ENCODE measurements around the gene KCNK18. TPM values are rescaled to one million over a fixed set of nuclear protein-coding genes. Genes with fewer than 3 reads are reported as not detected.

Gene KCNK18
- total and polyA plus RNA-seq, 2 of the 8 experiments (the other 6 are each of a cell fraction or from before 2014, with no cell fraction given): not detected

DNA sequence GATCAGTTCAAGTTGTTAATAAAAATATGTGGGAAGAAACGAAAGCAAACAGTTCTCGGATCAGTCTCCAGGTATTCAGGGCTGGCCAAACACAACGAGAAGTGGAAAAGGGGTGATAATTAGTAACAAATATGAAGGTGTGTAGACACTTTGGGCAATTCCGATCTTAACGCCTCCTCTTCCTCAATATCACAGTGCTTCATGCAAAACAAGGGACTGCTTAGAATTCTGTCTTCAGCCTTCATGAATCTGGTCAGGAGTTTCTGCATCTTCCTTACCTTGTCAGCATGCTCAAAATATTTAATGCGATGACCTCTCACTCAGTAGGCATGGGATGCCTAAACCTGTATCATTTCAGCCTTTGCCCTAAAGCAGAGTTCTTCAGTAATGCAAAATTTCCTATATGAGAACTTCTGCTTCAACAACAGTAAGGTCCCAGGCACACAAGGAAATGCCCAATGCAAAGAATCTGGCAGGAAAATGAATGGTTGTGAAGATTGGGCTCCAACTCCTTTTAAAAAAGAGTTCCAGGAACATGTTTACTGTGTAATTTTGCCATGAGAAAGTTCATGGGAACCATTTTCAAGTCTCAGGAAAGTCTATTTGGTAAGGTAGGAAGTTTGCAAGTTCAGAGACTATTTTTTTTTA, 35.8 kb upstream of the KCNK18 start:
- Histone ChIP-seq H2BK15ac (ENCODE audit: low read length) (no peak overlapping the region), H3K79me1 (ENCODE audit: low read depth, low read length) (no peaks in the 10 kb centered on the region), H3K9me3 (ENCODE audit: insufficient read depth in 2 of 2, low read depth in 1 of 2, low read length in 1 of 2) (no peaks in the 10 kb centered on the region), H3K4me2 (ENCODE audit: insufficient read depth in 1 of 2, low read depth in 2 of 2, low read length in 2 of 2) (no peak overlapping the region; a peak in 1 of 4 replicates), H3K14ac (ENCODE audit: insufficient read length) (no peak overlapping the region), H3K9ac (replicated peaks in 1 of 4; ENCODE audit: extremely low read depth in 1 of 4, low read depth in 3 of 4, low read length in 3 of 4) (no peak overlapping the region), H2BK12ac (ENCODE audit: low read depth, low read length) (no peak overlapping the region), H3K4me1 (replicated peaks in 1 of 4; ENCODE audit: control insufficient read depth in 3 of 4, insufficient read depth in 4 of 4, low read length in 3 of 4) (peaks cover 10 to 28% (median 11%) of the 10 kb centered on the region in 4 experiments), H4K91ac (replicated peaks; ENCODE audit: insufficient read length, low read length) (no peak overlapping the region), H2BK120ac (replicated peaks; ENCODE audit: low read depth, low read length) (no peak overlapping the region), H2AK5ac (ENCODE audit: low read depth, low read length) (no peak overlapping the region), H3K56ac (replicated peaks; ENCODE audit: insufficient read length, low read depth, low read length) (no peak overlapping the region), H3K27me3 (replicated peaks in 1 of 4; ENCODE audit: control insufficient read depth in 3 of 4, extremely low read depth in 1 of 4, insufficient read depth in 3 of 4, low read length in 3 of 4) (peaks cover 79 to 97% (median 92%) of the 10 kb centered on the region in 4 experiments), H3K23ac (ENCODE audit: insufficient read length) (no peak overlapping the region), H3K4me3 (ENCODE audit: extremely low read depth in 1 of 4, insufficient read depth in 2 of 4, low read depth in 3 of 4, low read length in 4 of 4) (no peak overlapping the region), H3K27ac (ENCODE audit: low read depth, low read length) (no peak overlapping the region), H4K8ac (ENCODE audit: extremely low read depth, insufficient read depth, low read length) (no peak overlapping the region), H3K4ac (replicated peaks; ENCODE audit: insufficient read length, low read depth, low read length) (no peak overlapping the region), H2AFZ (ENCODE audit: low read length) (no peak overlapping the region), H3K79me2 (ENCODE audit: control insufficient read depth in 1 of 2, insufficient read depth in 2 of 2, low read length in 2 of 2) (no peaks in the 10 kb centered on the region), H3K18ac (ENCODE audit: extremely low read depth, low read length) (no peak overlapping the region), H2BK5ac (ENCODE audit: low read depth, low read length) (no peak overlapping the region), H3K36me3 (ENCODE audit: control insufficient read depth in 2 of 4, insufficient read depth in 4 of 4, low read length in 3 of 4) (no peaks in the 10 kb centered on the region), H3K23me2 (ENCODE audit: low read depth, low read length) (peaks cover 2% of the 10 kb centered on the region; the same call in 1 of the 2 replicates), H2BK20ac (ENCODE audit: low read length) (no peak overlapping the region), H4K5ac (ENCODE audit: insufficient read length, low read depth, low read length) (no peak overlapping the region), H4K20me1 (replicated peaks in 1 of 2; ENCODE audit: control insufficient read depth in 1 of 2, insufficient read depth in 2 of 2, low read length in 2 of 2) (peaks cover 11 to 15% of the 10 kb centered on the region in 2 experiments)
- peak; percentile 83; the same call in 1 of the 2 replicates for TF ChIP-seq CBX8 (IDR thresholded peaks at IDR 0.05; ENCODE audit: borderline replicate concordance, low read depth, low read length)
- 0 out of 2 replicates have a peak, but pooled peaks have one; percentile 35 for TF ChIP-seq TCF12 (IDR thresholded peaks at IDR 0.05; ENCODE audit: low read depth, low read length)
- TF ChIP-seq CTBP2 (IDR thresholded peaks at IDR 0.05; ENCODE audit: borderline replicate concordance, insufficient read depth, insufficient read length, low read length): no peak
- peak; percentile 65 for TF ChIP-seq RNF2 (IDR thresholded peaks at IDR 0.05; ENCODE audit: borderline replicate concordance, low read depth, low read length, missing control alignments, poor library complexity, severe bottlenecking)
- TF ChIP-seq SP1 (IDR thresholded peaks at IDR 0.05; ENCODE audit: low read depth, low read length): 0 out of 2 replicates have a peak, but pooled peaks have one; percentile 10
- TF ChIP-seq SUZ12 (IDR thresholded peaks at IDR 0.05; ENCODE audit: low read length): peak; percentile 30; the same call in 1 of the 2 replicates
- ChIA-PET CTCF (ENCODE audit: partially characterized antibody) (interaction anchor here (0.9 to 15.5 kb wide), 5 partner anchors 10 to 364 kb away, joined by 3 to 531 read pairs (median 4); partner anchors contain the start of gene VAX1), POLR2A (ENCODE audit: partially characterized antibody) (interaction anchor here (2.8 kb wide), 1 partner anchor 28 kb away, joined by 9 read pairs; no protein-coding TSS in a partner anchor)
- no peak for FAIRE-seq
- DNase-seq (ENCODE audit: low read depth in 1 of 2, low spot score in 2 of 2): no peak
- 20% methylated on average over 6 of the region's 6 CpGs; no CpG with 5 or more reads in 1 of the 2 experiments for WGBS, 2 experiments (ENCODE audit: extremely low coverage in 1 of 2, insufficient coverage in 1 of 2, insufficient read length in 1 of 2, insufficient replicate concordance in 2 of 2, low coverage in 1 of 2, low lambda C conversion rate in 2 of 2, missing lambda C conversion rate in 1 of 2)

Measured in H1 (cell line).